ENCODE data around the gene SOX18. TPM values are rescaled to one million over a fixed set of nuclear protein-coding genes. Genes with fewer than 3 reads are reported as not detected.
A peak's percentile ranks its signal among the peaks of the same experiment; 100 is the strongest.

Gene SOX18
- total and polyA plus RNA-seq, 2 of the 13 experiments (the other 11 are each of a cell fraction or from before 2014, with no cell fraction given) = 1.6 to 1.9 TPM

DNA sequence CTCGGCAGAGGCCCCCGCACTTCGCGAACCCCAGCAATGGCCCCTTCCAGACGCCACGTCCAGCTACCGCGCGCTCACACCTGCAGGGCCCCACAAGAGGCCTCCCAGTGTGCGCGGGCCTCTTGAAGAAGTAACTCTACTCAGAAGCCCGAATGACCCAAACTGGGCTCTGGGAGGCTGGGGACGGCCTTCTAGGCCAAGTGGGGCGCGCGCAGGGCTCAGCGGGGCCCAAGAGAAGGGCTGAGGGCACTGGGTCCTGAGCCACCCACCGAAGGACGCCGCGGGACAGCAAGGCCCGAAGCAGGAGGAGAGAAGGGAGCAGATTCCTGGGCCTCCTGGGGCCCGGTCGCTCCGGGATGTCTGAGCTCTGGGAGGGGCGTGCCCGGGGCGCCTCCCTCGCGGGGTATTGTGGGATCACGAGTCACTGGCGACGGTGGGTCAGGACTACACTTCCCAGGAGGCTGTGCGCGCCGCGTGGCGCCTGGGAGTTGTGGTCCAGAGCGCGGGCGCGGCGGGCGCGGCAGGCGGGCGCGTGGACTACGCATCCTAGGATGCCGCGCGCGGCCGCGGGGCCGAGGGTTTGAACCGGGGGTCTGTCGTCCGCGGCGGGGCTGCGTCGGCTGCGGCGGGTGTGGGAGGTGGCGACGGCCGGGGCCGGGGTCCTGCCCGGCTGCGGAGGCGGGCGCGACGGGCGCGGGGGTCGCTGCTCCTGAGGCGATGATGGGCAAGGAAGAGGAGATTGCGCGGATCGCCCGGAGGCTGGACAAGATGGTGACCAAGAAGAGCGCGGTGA lies 13.4 kb upstream of the SOX18 start, which contains the start of gene TCEA2 (continued):
- TF ChIP-seq ZUFSP (CRISPR knock-in tag; IDR thresholded peaks at IDR 0.05; ENCODE audit: borderline replicate concordance) (no peak), RXRA (CRISPR knock-in tag; IDR thresholded peaks at IDR 0.05) (peak; percentile 82), ZNF644 (CRISPR knock-in tag; IDR thresholded peaks at IDR 0.05; ENCODE audit: low read depth) (peak; percentile 35; the same call in 1 of the 2 replicates), TCF7 (IDR thresholded peaks at IDR 0.05; ENCODE audit: low read depth) (no peak), SUZ12 (IDR thresholded peaks at IDR 0.05; ENCODE audit: low read depth, low read length) (peak; percentile 100), ZFP36L2 (CRISPR knock-in tag; IDR thresholded peaks at IDR 0.05) (peak; percentile 29; the same call in 1 of the 2 replicates), ZBTB37 (CRISPR knock-in tag; IDR thresholded peaks at IDR 0.05) (0 out of 2 replicates have a peak, but pooled peaks have one; percentile 41), ASH2L (IDR thresholded peaks at IDR 0.05; ENCODE audit: insufficient read length, low read depth, low read length) (peak; percentile 68), ZNF317 (CRISPR knock-in tag; IDR thresholded peaks at IDR 0.05) (peak; percentile 92), ZEB1 (IDR thresholded peaks at IDR 0.05; ENCODE audit: insufficient replicate concordance, low read depth) (peak; percentile 63), ZNF292 (CRISPR knock-in tag; IDR thresholded peaks at IDR 0.05; ENCODE audit: borderline replicate concordance, low read depth) (no peak), MAFF (IDR thresholded peaks at IDR 0.05; ENCODE audit: low read depth, low read length) (no peak), POLR2AphosphoS5 (IDR thresholded peaks at IDR 0.05; ENCODE audit: low read depth, low read length) (peak; percentile 91), PHF8 (CRISPR knock-in tag; IDR thresholded peaks at IDR 0.05) (peak; percentile 98), ZNF558 (CRISPR knock-in tag; IDR thresholded peaks at IDR 0.05; ENCODE audit: borderline replicate concordance) (peak; percentile 100), ZNF788 (CRISPR knock-in tag; IDR thresholded peaks at IDR 0.05; ENCODE audit: borderline replicate concordance) (peak; percentile 97), ZSCAN31 (CRISPR knock-in tag; IDR thresholded peaks at IDR 0.05; ENCODE audit: low read depth) (peak; percentile 93), SAP130 (CRISPR knock-in tag; IDR thresholded peaks at IDR 0.05; ENCODE audit: low read depth) (peak; percentile 93), MTF1 (CRISPR knock-in tag; IDR thresholded peaks at IDR 0.05) (no peak), ZMAT3 (CRISPR knock-in tag; conservative IDR thresholded peaks at IDR 0.05) (peak; percentile 87), PAWR (CRISPR knock-in tag; IDR thresholded peaks at IDR 0.05; ENCODE audit: borderline replicate concordance) (peak; percentile 96), CC2D1A (CRISPR knock-in tag; IDR thresholded peaks at IDR 0.05) (no peak), EED (CRISPR knock-in tag; IDR thresholded peaks at IDR 0.05) (no peak; the same call in none of the 2 replicates), ZSCAN9 (CRISPR knock-in tag; IDR thresholded peaks at IDR 0.05; ENCODE audit: borderline replicate concordance) (peak; percentile 50; the same call in 1 of the 2 replicates), SP4 (CRISPR knock-in tag; IDR thresholded peaks at IDR 0.05) (peak; percentile 97), HNRNPH1 (optimal IDR thresholded peaks at IDR 0.05; ENCODE audit: low read depth, low read length) (no peak), DR1 (CRISPR knock-in tag; IDR thresholded peaks at IDR 0.05) (peak; percentile 92), KAT2B (IDR thresholded peaks at IDR 0.05; ENCODE audit: borderline replicate concordance, low read depth, low read length) (no peak)
- TF ChIP-seq, protein P1, sequence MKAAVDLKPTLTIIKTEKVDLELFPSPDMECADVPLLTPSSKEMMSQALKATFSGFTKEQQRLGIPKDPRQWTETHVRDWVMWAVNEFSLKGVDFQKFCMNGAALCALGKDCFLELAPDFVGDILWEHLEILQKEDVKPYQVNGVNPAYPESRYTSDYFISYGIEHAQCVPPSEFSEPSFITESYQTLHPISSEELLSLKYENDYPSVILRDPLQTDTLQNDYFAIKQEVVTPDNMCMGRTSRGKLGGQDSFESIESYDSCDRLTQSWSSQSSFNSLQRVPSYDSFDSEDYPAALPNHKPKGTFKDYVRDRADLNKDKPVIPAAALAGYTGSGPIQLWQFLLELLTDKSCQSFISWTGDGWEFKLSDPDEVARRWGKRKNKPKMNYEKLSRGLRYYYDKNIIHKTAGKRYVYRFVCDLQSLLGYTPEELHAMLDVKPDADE (CRISPR knock-in tag; IDR thresholded peaks at IDR 0.05) = no peak

Data from HepG2 (cell line).